GM12873 (cell line): ENCODE results near the gene ZSCAN21.

Experiments
- CTCF ChIP-seq: IDR thresholded peaks from 2 replicates; pipeline ENCODE4 v1.5.1; 2012; ENCODE audit warnings: low read depth, mild to moderate bottlenecking, moderate library complexity, low read length, control low read depth; ENCODE audit not compliant: insufficient read depth; ENCODE audit errors: missing control alignments

Gene ZSCAN21

GRCh38 chr7:100022621-100023020 is 27.0 kb upstream of the ZSCAN21 start:
- TF ChIP-seq CTCF = no peak

- no peak for TF ChIP-seq CTCF
These were observed 26.0 kb upstream of the ZSCAN21 start for GRCh38 chr7:100023526-100023925.

- no peak for TF ChIP-seq CTCF
These were observed 25.5 kb upstream of the ZSCAN21 start for GRCh38 chr7:100024020-100024619.

GRCh38 chr7:100027197-100027596 is 22.4 kb upstream of the ZSCAN21 start:
- TF ChIP-seq CTCF = no peak

GRCh38 chr7:100029596-100029995 is 20.0 kb upstream of the ZSCAN21 start:
- no peak for TF ChIP-seq CTCF

- TF ChIP-seq CTCF = no peak
These were observed 16.0 kb upstream of the ZSCAN21 start for GRCh38 chr7:100033526-100033925.

- TF ChIP-seq CTCF = no peak
These were observed 14.6 kb upstream of the ZSCAN21 start for GRCh38 chr7:100034871-100035510.

- no peak for TF ChIP-seq CTCF
These were observed 13.7 kb upstream of the ZSCAN21 start for GRCh38 chr7:100035876-100036275.
